NCI-H345 (cell line): ENCODE results near the gene RNF214.

Experiments
- DNase-seq: peaks from one replicate; lab custom pipeline; 2025; lab: John Stamatoyannopoulos, UW

The RNF214 gene

GRCh38 chr11:117214404-117215110 lies 17.9 kb upstream of the RNF214 start:
- DNase-seq, result no peak

DNA sequence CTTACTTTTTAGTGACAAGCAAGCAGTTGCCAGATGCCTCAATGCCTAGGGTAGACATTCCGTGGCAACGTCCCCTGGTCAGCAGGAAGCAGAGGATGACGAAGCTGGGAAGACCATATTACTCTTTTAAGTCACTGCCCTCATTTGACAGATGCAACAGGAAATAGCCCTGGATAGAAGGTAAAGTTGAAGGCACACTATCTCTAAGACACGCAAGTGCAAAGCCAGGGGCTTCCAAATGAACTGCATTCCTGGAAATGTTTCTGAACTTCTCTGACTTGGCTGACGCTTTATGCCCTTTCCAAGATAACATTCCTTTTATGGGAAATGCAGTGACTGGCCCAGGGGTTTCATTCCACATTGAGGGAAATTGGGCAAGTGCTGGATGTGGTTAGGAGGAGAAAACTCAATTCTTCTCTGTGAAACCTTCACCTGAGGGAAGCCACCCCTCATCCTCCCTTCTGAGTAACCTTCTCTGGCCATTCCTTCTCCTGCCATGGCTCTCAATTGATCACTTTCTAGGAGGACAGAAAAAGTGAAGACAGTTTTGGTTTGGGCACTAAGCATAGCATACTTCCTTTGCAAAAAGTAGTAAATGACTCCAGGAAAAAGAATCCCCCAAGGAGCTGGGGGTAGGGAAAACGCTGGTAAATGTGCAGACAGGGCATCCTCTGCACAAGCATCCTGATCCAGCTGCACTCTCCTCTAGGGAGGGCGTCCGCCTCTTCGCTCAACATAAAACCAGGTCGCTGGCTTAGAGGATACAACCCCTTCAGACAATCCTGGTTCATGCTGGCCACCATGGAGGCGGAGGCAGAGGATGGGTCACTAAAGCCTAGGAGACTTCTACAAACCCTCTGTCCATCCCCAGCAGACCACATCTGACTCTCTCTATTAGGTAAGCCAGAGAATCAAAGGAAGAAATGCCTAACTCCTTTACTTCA lies 15.1 kb upstream of the RNF214 start:
- no peak for DNase-seq

GRCh38 chr11:117218133-117218915 lies 14.1 kb upstream of the RNF214 start:
- DNase-seq, result no peak

- DNase-seq, result no peak
These were observed 13.5 kb upstream of the RNF214 start for GRCh38 chr11:117219001-117219400.

DNA sequence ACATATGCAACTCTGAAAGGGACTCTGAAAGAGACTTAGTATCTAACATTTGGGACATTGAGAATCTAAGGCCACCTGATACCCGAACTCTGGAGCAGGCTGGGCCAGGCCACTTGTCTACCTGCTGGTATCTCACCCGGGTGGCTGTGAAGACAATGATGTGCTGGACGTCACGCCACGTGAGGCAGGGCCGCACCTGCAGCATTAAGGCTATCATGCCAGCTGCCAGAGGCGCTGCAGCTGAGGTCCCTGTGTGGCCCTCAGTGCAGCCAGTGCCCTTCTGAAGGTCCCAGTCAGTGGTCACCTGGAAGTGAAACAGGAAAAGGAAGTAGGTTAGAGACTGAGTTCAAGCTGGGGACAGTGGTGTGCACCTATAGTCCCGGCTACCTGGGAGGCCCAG lies 13.0 kb upstream of the RNF214 start:
- DNase-seq, result no peak

DNA sequence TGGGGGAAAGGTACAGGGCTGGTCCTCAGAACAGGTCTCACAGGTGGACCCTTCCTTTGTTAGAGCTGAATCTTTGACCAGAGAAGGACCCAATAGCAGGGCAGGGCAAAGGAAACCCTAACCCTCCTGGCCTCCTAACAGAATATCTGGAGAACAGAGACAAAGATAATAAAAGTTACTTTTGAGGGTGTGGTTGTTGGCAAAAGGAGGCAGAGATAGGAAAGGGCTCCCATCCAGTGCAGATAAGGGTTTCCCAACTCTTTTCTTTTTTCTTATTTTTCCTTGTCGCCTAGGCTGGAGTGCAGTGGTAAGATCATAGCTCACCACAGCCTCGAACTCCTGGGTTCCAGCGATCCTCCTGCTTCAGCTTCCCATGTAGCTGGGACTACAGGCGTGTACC lies 12.5 kb upstream of the RNF214 start:
- no peak for DNase-seq

- DNase-seq, result no peak
These were observed 11.9 kb upstream of the RNF214 start for GRCh38 chr11:117220568-117220967.

- no peak for DNase-seq
These were observed 11.3 kb upstream of the RNF214 start for GRCh38 chr11:117220999-117221774.

DNA sequence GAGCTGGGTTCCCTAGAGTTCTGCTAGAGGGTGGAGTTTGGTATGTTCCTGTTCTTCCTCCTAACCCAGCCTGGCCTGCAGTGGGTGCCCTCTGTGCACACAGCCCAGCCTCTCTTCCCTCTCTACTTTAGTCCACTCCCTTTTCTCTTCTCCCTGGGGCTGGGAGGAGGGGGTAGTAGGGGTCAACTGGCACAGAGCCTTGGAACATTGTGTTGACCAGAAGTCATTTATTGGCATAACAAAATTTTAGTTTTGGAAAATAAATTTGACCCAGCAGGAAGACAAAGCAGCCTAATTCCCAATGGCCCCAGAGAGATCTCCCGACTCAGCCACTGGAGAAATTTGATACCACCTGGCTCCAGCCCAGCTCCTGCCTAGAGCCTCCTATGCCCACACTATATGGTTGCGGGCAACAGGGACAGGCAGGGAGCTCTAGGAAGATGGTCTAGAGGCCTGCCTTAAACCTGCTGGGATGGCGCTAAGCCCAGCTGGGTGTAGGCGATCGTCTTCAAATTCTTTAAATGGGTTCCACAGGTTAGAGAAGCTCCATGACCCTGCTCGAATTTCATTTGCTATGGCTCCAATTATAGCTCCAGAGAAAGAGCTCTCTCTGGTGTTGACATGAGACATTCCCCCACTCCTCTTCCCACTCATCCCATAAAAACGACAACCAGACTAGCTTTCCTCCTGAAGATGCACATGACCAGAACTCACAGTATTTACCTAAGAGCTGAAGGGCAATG lies 10.5 kb upstream of the RNF214 start:
- DNase-seq, result peak; percentile 40

DNA sequence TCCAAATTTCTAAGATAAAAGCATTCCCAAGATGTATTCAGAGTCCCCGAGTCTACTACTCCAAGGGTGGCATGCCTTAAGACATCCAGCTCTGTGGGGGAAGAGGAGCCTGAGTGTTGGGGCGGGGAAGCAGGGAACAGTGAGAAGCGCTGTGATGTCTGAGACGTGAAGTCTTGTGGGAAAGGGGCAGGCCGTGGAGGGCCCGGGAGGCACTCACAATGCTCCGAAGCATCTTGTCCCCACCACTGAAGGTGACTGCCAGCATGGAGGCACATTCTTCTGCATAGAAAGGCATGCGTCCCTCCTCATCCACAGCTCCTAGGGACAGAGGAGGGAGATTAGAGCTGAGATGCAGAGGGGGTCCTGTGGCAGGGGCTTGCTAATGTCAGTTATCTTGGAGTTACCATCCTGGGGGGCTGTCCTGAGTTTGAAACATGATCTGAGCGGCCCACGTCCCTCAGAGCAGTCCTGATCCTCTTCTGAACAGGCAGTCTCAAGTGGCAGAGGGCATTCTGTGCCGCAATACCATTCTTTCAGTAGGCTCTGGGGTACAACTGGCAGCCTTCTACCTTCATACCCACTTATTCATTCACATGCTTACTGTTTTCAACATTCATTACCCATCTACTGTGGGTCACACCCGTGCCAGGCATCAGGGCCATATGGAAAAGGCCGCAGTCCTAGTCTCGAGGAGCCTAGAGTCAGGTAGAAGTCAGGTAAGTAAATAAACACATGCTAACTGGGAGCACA lies 9.3 kb upstream of the RNF214 start:
- no peak for DNase-seq

- DNase-seq, result no peak
These were observed 8.5 kb upstream of the RNF214 start for GRCh38 chr11:117223741-117224689.

DNA sequence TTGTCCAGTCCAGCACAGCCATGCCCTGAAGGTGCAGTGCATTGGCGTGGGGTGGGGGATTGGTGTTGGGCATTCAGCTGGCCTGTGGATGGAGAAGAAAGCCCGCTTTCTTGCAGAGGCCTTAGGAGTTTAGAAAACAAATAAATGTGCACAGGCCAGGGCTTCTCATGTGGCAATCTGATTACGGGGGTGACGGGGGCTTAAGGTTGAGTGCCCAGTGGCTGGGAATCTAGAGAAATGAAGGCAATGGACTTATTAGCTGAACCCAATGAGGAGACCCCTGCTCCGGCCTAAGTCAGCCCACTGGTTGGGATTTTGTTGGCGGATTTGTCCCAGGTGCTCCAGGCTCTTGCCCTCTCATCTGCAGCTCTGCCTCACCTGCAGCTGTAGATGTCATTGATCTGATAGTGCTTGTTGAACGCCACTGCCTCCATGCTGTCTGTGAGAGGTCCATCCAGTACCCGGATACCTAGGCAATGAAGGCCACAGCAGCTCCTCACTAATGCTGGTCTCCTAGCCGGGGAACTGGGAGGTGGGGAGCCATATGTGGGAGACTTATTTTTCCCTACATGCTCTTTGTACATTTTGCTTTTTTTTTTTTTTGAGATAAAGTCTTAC lies 6.8 kb upstream of the RNF214 start:
- DNase-seq, result no peak

DNA sequence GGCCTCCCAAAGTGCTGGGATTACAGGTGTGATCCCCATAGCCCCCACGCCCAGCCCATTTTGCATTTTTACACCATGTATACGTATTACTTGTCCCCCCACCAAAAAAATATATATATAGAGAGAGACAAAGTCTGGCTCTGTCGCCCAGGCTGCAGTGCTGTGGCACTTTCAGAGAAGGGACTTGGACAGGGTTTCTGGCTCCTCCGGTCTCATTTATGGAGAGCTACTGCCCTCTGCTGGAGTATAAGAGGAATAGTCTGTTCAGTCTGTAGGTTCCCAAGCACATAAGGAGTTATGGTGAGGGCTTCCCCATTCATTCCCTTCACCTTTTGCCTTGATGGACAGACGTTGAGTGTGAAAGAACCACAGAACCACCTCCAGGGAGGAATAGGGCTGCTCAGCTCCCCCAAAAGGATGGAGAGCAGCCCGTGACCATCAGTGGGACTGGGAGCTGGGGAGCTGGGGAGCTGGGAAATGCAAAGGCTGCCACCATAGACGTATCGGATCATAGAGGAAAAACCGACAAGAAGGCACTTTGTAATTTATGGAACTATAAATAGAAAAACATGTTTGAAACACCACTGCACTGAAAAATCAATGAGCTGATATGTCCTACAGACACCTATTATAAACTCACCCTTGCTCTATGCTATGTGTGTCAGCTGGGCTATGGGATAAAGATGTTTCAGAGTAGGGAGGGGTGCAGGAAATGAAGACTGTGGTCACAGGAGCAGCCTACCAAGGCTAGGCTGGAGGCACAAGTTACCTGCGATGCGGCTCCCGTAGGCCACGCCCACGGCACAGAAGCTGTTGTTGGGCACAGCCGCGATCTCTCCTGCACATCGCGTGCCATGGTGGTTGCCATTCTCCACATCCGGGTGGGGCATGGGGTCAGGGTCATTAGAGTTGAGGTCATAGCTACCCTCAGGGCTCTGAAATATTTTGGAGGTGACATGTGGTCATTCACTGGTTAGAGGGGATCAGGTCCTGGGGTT lies 5.8 kb upstream of the RNF214 start:
- DNase-seq, result peak; percentile 72

DNA sequence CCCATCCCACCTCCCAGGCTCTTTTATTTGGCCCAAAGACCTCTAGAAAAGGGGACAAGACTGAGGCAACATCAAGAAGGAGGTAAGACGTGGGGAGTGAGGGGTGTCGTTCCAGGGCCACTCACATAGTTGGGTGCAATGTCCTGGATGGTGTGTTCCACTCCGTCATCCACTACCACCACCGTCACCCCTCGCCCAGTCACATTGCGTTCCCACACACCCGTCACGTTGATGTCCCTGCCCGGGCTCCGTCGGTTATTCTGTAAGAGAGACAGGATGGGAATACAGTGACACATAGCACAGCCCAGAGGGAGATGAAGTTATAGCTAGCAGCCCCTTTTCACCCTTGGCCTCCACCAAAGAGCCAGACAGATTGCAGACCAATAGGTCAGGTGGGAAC lies 4.4 kb upstream of the RNF214 start:
- DNase-seq, result no peak

DNA sequence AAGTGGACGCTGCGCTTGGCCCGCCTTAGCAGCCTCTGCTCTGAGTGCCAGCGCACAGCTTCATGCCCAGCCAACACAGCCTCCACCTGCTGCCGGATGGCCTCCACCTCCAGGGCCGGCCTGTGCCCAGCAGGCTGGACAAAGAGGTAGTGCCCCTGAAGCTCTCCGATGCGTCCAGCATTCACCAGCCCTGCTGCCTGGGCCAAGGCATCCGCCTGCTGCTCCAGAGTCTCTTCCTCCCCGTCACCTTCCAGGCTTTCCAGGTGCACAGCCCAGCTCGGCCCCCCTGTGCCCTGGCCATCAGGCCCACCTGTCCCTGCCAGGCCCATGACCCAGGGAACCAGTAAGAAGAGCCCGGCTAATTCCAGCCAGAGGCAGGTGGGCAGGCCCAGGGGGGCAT lies 3.1 kb upstream of the RNF214 start:
- no peak for DNase-seq

GRCh38 chr11:117229931-117230285 lies 2.6 kb upstream of the RNF214 start:
- no peak for DNase-seq

DNA sequence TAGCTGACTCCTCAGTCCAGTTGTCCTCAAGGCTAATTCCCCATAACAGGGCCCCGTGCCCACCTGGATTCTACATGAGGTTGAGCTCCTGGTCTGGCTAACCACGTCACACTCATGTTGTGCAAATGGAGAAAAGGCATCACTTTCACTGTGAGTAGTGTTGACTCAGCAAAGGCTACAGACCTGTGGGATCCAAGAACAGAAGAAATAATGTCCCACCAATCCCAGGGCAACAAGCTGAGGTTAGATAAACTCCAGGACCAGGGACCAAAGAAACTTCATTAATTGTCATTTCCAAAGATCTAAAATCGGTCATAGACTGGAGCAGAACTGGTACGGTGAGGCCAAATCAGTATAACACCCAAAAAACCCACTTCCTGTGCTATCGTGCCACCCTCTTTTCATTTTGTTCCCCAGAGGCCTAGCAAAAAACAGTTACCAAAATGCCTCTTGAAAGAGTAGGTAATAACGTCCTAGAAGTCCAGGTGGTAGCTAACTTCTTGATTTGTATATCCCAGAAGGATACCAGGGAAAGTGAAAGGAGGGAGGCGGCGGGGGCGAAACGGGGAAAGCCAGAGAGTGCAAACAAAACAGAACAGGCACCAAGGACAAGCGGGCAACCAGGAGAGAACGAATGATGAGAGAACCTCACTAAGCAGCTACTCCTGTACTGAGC lies 2.0 kb upstream of the RNF214 start:
- no peak for DNase-seq
